Urothelium cell line (cell line): ENCODE data around the gene ATP11B.
"Not testable (repeated sequence)": the region's sequence is repeated elsewhere in the genome, so short reads cannot be mapped to it uniquely, and the experiment has no call there.

Experiments
- DNase-seq: peaks from one replicate; pipeline ENCODE4 v3.0.0; 2011; ENCODE audit warnings: low spot score, mixed read lengths
- FAIRE-seq: peaks from 2 replicates; lab custom pipeline; 2011; peaks lifted over from hg19 to GRCh38; lab: Jason Lieb, UNC

Gene ATP11B

GRCh38 chr3:182824957-182825356 lies 31.7 kb downstream of the ATP11B start:
- DNase-seq (no peak), FAIRE-seq (no peak)

- no peak for DNase-seq
- no peak for FAIRE-seq
Measured at GRCh38 chr3:182829761-182830405, 36.6 kb downstream of the ATP11B start.

GRCh38 chr3:182837855-182838454 lies 44.7 kb downstream of the ATP11B start:
- DNase-seq = no peak
- FAIRE-seq = no peak

GRCh38 chr3:182843478-182843877 lies 50.2 kb downstream of the ATP11B start:
- no peak for FAIRE-seq
- DNase-seq = no peak

GRCh38 chr3:182848906-182849305 lies 55.6 kb downstream of the ATP11B start:
- DNase-seq = no peak

GRCh38 chr3:182855076-182855475 lies 61.8 kb downstream of the ATP11B start:
- no peak for FAIRE-seq
- no peak for DNase-seq

More at GRCh38 chr3:182848906-182849305, 55.6 kb downstream of the ATP11B start:
- no peak for FAIRE-seq

GRCh38 chr3:182861348-182861747 lies 68.0 kb downstream of the ATP11B start:
- DNase-seq (no peak), FAIRE-seq (no peak)

- DNase-seq = no peak
- no peak for FAIRE-seq
Measured at GRCh38 chr3:182862159-182862860, 69.0 kb downstream of the ATP11B start.

- no peak for FAIRE-seq
- DNase-seq = no peak
Measured at GRCh38 chr3:182869059-182869458, 75.8 kb downstream of the ATP11B start.

- not testable (repeated sequence) for FAIRE-seq, DNase-seq
Measured at GRCh38 chr3:182870917-182871316, 77.6 kb downstream of the ATP11B start.

GRCh38 chr3:182879031-182879611 lies 85.8 kb downstream of the ATP11B start:
- no peak for FAIRE-seq

GRCh38 chr3:182886497-182886896 lies 93.2 kb downstream of the ATP11B start:
- DNase-seq (no peak), FAIRE-seq (no peak)

More at GRCh38 chr3:182879031-182879611, 85.8 kb downstream of the ATP11B start:
- no peak for DNase-seq

GRCh38 chr3:182889948-182890629 lies 96.8 kb downstream of the ATP11B start:
- FAIRE-seq = no peak
- no peak for DNase-seq

- no peak for DNase-seq
- no peak for FAIRE-seq
Measured at GRCh38 chr3:182891364-182891763, 98.1 kb downstream of the ATP11B start.

GRCh38 chr3:182892226-182892625 lies 98.9 kb downstream of the ATP11B start:
- FAIRE-seq (no peak), DNase-seq (no peak)

- FAIRE-seq (no peak), DNase-seq (no peak)
Measured at GRCh38 chr3:182895513-182896112, 102.3 kb downstream of the ATP11B start.

GRCh38 chr3:182896553-182896952 lies 103.2 kb downstream of the ATP11B start:
- no peak for DNase-seq
- FAIRE-seq = no peak

GRCh38 chr3:182902236-182902635 lies 108.9 kb downstream of the ATP11B start:
- no peak for FAIRE-seq
- no peak for DNase-seq

- no peak for FAIRE-seq
- DNase-seq = no peak
Measured at GRCh38 chr3:182904164-182904563, 110.9 kb downstream of the ATP11B start.

GRCh38 chr3:182905623-182906022 lies 112.3 kb downstream of the ATP11B start:
- DNase-seq = no peak
- FAIRE-seq = no peak

GRCh38 chr3:182906036-182906435 lies 112.7 kb downstream of the ATP11B start:
- FAIRE-seq (no peak), DNase-seq (no peak)
